Activated B cell treated with CpG ODN at 0.5 μM for 24 hours (primary cell): ENCODE measurements around the gene ADAMTS13. TPM values are rescaled to one million over a fixed set of nuclear protein-coding genes. Genes with fewer than 3 reads are reported as not detected.

Experiments used
- ATAC-seq: fragments of 200-7000 bp; cut with Tn5 transposase; one replicate; pipeline ENCODE4 v1.10.0; 2021; ENCODE audit warnings: low read depth, mild to moderate bottlenecking, moderate library complexity
- CTCF ChIA-PET: fragments of 350-600 bp; sonication (Branson Sonifier 250); formaldehyde crosslinking; loops from one replicate; lab custom pipeline; 2021; ENCODE audit warnings: antibody characterized with exemption; lab: Charles Lee
- POLR2A ChIA-PET: fragments of 350-600 bp; sonication (Branson Sonifier 250); formaldehyde crosslinking; loops from one replicate; lab custom pipeline; 2021; ENCODE audit warnings: antibody characterized with exemption; lab: Charles Lee
- DNase-seq: peaks from one replicate; pipeline ENCODE4 v3.0.0; 2022
- H3K27ac Mint-ChIP-seq: one replicate; pipeline ENCODE4 v1.8.0; 2020; ENCODE audit warnings: mixed read lengths
- H3K27me3 Mint-ChIP-seq: one replicate; pipeline ENCODE4 v1.8.0; 2021; ENCODE audit warnings: mixed read lengths
- H3K36me3 Mint-ChIP-seq: one replicate; pipeline ENCODE4 v1.8.0; 2021; ENCODE audit warnings: low read depth, mixed read lengths
- H3K4me1 Mint-ChIP-seq: one replicate; pipeline ENCODE4 v1.8.0; 2021; ENCODE audit warnings: mixed read lengths
- H3K4me3 Mint-ChIP-seq: one replicate; pipeline ENCODE4 v1.8.0; 2020; ENCODE audit warnings: mild to moderate bottlenecking, mixed read lengths
- H3K9me3 Mint-ChIP-seq: one replicate; pipeline ENCODE4 v1.8.0; 2020; ENCODE audit warnings: mixed read lengths
- intact Hi-C: fragments of 100-400 bp; cut with micrococcal nuclease; formaldehyde crosslinking; loops from one replicate; pipeline ENCODE4 v1.15.1; 2024
- total RNA-seq: library from RNA; stranded (reverse); gene quantifications from 2 replicates; pipeline ENCODE4 v1.2.3, GENCODE V29; 2022
- TF ChIP-seq, protein P1 (sequence below): fragments of 200-600 bp; IDR thresholded peaks from one replicate; pipeline ENCODE4 v1.8.0; 2022; ENCODE audit warnings: antibody characterized with exemption, mild to moderate bottlenecking

The ADAMTS13 gene
- total RNA-seq, 1 donor from 2014 or later, result 1.9 TPM

DNA sequence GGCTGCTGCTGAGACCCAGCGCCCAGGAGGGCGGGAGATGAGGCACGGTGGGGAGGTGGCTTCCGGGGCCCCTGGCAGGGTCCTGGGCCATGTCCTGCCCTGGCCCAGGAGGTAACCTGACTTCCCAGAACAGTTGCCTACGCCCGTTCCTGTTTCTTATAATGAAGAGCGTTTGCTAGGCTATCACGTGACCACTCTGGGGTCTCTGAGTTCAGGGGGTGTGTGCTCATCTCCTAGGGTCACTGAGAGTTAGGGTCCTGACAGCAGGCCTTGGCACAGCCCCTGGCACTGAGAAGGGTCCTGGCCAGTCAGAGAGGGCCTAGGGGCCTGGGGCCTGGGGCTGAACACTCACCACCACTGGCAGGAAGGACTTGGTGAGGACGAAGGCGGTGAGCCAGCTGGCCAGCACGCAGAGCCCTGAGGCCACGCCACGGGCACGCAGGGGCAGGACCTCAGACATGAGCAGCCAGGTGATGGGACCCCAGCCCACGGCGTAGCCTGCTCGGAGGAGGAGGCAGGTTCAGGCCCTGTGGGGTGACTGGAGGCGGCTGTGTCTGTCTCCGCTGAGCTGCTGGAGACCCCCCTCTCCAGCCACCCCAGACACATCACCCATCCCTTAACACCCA is 50.7 kb downstream of the ADAMTS13 start:
- Mint-ChIP-seq H3K4me3 (no peak overlapping the region), H3K27ac (no peak overlapping the region), H3K36me3 (peaks cover 40% of the 10 kb centered on the region), H3K9me3 (no peaks in the 10 kb centered on the region), H3K4me1 (peaks cover 21% of the 10 kb centered on the region), H3K27me3 (no peaks in the 10 kb centered on the region)
- intact Hi-C loops, result no loop called here
- POLR2A ChIA-PET, result interaction anchor here (0.6 to 0.7 kb wide), 2 partner anchors 51 to 65 kb away, joined by 3 to 7 read pairs; no protein-coding TSS in a partner anchor
- CTCF ChIA-PET, result no interaction called here
- TF ChIP-seq, protein P1, sequence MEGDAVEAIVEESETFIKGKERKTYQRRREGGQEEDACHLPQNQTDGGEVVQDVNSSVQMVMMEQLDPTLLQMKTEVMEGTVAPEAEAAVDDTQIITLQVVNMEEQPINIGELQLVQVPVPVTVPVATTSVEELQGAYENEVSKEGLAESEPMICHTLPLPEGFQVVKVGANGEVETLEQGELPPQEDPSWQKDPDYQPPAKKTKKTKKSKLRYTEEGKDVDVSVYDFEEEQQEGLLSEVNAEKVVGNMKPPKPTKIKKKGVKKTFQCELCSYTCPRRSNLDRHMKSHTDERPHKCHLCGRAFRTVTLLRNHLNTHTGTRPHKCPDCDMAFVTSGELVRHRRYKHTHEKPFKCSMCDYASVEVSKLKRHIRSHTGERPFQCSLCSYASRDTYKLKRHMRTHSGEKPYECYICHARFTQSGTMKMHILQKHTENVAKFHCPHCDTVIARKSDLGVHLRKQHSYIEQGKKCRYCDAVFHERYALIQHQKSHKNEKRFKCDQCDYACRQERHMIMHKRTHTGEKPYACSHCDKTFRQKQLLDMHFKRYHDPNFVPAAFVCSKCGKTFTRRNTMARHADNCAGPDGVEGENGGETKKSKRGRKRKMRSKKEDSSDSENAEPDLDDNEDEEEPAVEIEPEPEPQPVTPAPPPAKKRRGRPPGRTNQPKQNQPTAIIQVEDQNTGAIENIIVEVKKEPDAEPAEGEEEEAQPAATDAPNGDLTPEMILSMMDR, result no peak
- ATAC-seq (no peak), DNase-seq (no peak)

DNA sequence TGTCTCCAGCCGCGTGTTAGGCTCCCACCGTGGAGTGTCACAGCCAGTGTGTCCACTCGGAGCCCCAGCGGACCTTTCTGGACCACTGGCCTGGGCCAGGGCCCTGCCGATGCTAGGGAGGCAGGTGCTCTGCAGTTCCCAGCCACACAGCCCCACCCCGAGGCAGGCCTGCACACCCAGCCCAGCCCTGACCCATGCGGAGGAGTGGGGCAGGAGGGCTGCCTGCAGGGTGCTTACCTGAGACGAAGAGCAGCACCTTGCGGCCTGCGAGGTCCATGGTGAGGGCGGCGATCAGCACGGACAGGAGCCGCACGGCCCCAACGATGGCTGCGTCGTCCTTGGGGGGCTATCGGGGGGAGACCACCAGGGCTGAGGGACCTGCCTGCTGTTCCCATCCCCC is 51.6 kb downstream of the ADAMTS13 start:
- Mint-ChIP-seq H3K4me1 (peaks cover 24% of the 10 kb centered on the region), H3K36me3 (peaks cover 40% of the 10 kb centered on the region), H3K27ac (no peak overlapping the region), H3K9me3 (no peaks in the 10 kb centered on the region), H3K4me3 (no peak overlapping the region), H3K27me3 (no peaks in the 10 kb centered on the region)
- intact Hi-C loops, result no loop called here
- CTCF ChIA-PET, result interaction anchor here (1.8 kb wide), 1 partner anchor 11 kb away, joined by 4 read pairs; no protein-coding TSS in a partner anchor
- ATAC-seq (no peak), DNase-seq (no peak)
- POLR2A ChIA-PET, result no interaction called here
- TF ChIP-seq, protein P1, result no peak

DNA sequence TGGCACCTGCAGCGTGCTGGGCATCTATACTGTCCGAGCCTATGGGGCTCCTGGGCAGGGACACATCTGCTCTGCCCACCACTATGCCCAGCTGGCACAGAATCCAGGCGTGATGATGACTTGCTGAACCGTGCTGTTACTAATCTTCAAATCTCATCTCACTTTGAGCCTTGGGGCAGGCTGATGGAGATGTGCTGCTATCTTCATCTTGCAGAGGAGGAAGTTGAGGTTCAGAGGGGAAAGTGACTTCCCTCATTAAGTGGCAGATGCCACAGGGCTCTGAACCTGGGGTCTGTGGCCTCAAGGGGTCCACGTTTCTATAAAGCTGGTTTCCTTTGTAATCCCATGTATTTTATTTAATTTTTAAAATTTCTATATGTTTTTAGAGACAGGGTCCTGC is 52.0 kb downstream of the ADAMTS13 start:
- no peak for ATAC-seq
- intact Hi-C loops, result no loop called here
- no peaks in the 10 kb centered on the region for H3K27me3 Mint-ChIP-seq
- H3K4me3 Mint-ChIP-seq, result no peak overlapping the region
- peaks cover 40% of the 10 kb centered on the region for H3K36me3 Mint-ChIP-seq
- TF ChIP-seq, protein P1, result no peak
- H3K27ac Mint-ChIP-seq, result no peak overlapping the region
- DNase-seq, result no peak
- H3K9me3 Mint-ChIP-seq, result no peaks in the 10 kb centered on the region
- CTCF ChIA-PET, result interaction anchor here (1.8 kb wide), 1 partner anchor 11 kb away, joined by 4 read pairs; no protein-coding TSS in a partner anchor
- POLR2A ChIA-PET, result no interaction called here
- peaks cover 24% of the 10 kb centered on the region for H3K4me1 Mint-ChIP-seq

DNA sequence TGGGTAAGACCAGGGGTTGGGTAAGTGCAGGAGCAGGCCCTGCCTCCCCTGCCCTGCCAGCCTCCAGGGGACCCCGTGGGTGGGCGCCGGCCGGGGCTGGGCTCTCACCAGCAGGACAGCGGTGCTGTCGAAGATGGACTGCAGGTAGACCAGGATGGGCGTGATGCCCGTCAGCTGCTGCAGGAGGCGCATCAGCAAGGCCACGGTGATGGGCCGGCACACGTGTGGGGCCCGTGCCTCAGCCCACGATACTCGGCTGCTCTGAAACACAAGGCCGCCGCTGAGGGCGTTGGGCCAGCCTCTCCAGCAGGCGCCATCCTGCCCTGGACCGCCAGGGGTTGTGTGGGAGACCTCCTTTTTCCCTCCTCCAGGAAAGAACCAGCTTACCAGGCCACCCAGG is 52.7 kb downstream of the ADAMTS13 start:
- DNase-seq (no peak), ATAC-seq (no peak)
- no peak overlapping the region for H3K4me3 Mint-ChIP-seq
- CTCF ChIA-PET, result interaction anchor here (1.8 kb wide), 1 partner anchor 10 kb away, joined by 4 read pairs; no protein-coding TSS in a partner anchor
- POLR2A ChIA-PET, result no interaction called here
- intact Hi-C loops, result no loop called here
- TF ChIP-seq, protein P1, result no peak
- H3K4me1 Mint-ChIP-seq, result peaks cover 29% of the 10 kb centered on the region
- H3K9me3 Mint-ChIP-seq, result no peaks in the 10 kb centered on the region
- no peaks in the 10 kb centered on the region for H3K27me3 Mint-ChIP-seq
- H3K27ac Mint-ChIP-seq, result no peak overlapping the region
- peaks cover 40% of the 10 kb centered on the region for H3K36me3 Mint-ChIP-seq

DNA sequence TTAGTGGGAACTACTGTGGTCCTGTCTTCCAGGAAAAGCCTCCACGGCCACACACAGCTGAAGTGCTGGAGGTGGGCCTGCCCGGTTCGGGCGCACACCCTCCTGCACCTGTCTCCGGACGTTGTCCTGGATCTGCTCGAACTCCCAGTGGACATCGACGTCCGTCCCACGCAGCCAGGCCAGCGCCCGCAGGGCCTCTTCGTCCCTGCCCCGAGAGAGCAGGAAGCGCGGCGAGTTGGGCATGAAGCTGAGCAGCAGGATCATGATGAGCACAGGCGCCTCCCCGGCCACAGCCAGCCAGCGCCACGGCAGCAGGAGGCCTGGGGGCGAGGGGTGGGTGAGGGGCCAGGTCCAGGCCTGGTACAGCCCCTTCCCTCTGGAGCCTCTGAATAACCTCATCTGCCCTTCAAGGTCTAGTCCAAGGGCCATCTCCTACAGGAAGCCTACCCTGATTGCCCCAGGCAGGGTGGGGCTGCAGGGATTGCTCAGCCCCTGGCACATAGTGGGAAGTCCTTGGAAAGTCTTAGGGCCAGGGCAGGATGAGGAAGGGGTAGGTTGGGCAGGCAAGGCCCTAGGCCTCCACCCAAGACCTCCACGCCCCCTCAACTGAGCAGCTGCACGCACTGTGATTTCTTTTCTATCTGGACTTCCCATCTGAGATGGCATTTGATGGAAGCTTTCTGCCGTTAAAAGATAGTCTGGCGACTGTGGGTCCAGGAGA is 53.3 kb downstream of the ADAMTS13 start:
- CTCF ChIA-PET, result interaction anchor here (1.8 kb wide), 1 partner anchor 9 kb away, joined by 4 read pairs; no protein-coding TSS in a partner anchor
- H3K4me3 Mint-ChIP-seq, result no peak overlapping the region
- H3K27me3 Mint-ChIP-seq, result no peaks in the 10 kb centered on the region
- H3K27ac Mint-ChIP-seq, result no peak overlapping the region
- H3K4me1 Mint-ChIP-seq, result peaks cover 31% of the 10 kb centered on the region
- intact Hi-C loops, result no loop called here
- POLR2A ChIA-PET, result interaction anchor here (0.5 kb wide), 1 partner anchor 90 kb away, joined by 3 read pairs; no protein-coding TSS in a partner anchor
- no peaks in the 10 kb centered on the region for H3K9me3 Mint-ChIP-seq
- ATAC-seq (no peak), DNase-seq (no peak)
- peaks cover 40% of the 10 kb centered on the region for H3K36me3 Mint-ChIP-seq
- TF ChIP-seq, protein P1, result no peak
